Measurements from ENCODE around the gene ATG13. TPM values are rescaled to one million over a fixed set of nuclear protein-coding genes. Genes with fewer than 3 reads are reported as not detected.

Gene ATG13
- total RNA-seq, 1 donor from 2014 or later: 67.3 TPM

GRCh38 chr11:46692450-46692849 is 75.1 kb downstream of the ATG13 start:
- H3K27ac Mint-ChIP-seq: no peak overlapping the region
- no peak for DNase-seq (ENCODE audit: extremely low spot score, unreplicated experiment)

GRCh38 chr11:46693597-46694012 is 76.3 kb downstream of the ATG13 start:
- Mint-ChIP-seq H3K27me3 (no peaks in the 10 kb centered on the region), H3K36me3 (peaks cover 7% of the 10 kb centered on the region)
- no peak for DNase-seq (ENCODE audit: extremely low spot score, unreplicated experiment)

More at GRCh38 chr11:46692450-46692849, 75.1 kb downstream of the ATG13 start:
- TF ChIP-seq CTCF (conservative IDR thresholded peaks at IDR 0.05): no peak
- Mint-ChIP-seq H3K36me3 (peaks cover 7% of the 10 kb centered on the region), H3K4me1 (ENCODE audit: unreplicated experiment) (peaks cover 9% of the 10 kb centered on the region), H3K27me3 (no peaks in the 10 kb centered on the region), H3K9me3 (no peaks in the 10 kb centered on the region), H3K4me3 (no peak overlapping the region)

GRCh38 chr11:46694072-46694471 is 76.7 kb downstream of the ATG13 start:
- H3K36me3 Mint-ChIP-seq: peaks cover 6% of the 10 kb centered on the region
- peaks cover 21% of the 10 kb centered on the region for H3K4me1 Mint-ChIP-seq (ENCODE audit: unreplicated experiment)
- no peak for DNase-seq (ENCODE audit: extremely low spot score, unreplicated experiment)
- peak overlapping the region; percentile 84 for H3K27ac Mint-ChIP-seq
- no peak for TF ChIP-seq CTCF (conservative IDR thresholded peaks at IDR 0.05)
- no peaks in the 10 kb centered on the region for H3K27me3 Mint-ChIP-seq
- no peaks in the 10 kb centered on the region for H3K9me3 Mint-ChIP-seq
- peak overlapping the region; percentile 49 for H3K4me3 Mint-ChIP-seq

More at GRCh38 chr11:46693597-46694012, 76.3 kb downstream of the ATG13 start:
- peaks cover 16% of the 10 kb centered on the region for H3K4me1 Mint-ChIP-seq (ENCODE audit: unreplicated experiment)
- H3K4me3 Mint-ChIP-seq: no peak overlapping the region
- H3K9me3 Mint-ChIP-seq: no peaks in the 10 kb centered on the region
- no peak for TF ChIP-seq CTCF (conservative IDR thresholded peaks at IDR 0.05)
- peak overlapping the region; percentile 84 for H3K27ac Mint-ChIP-seq

GRCh38 chr11:46694607-46695006 is 77.3 kb downstream of the ATG13 start:
- peaks cover 4% of the 10 kb centered on the region for H3K36me3 Mint-ChIP-seq
- TF ChIP-seq CTCF (conservative IDR thresholded peaks at IDR 0.05): no peak
- peak overlapping the region; percentile 84 for H3K27ac Mint-ChIP-seq
- no peak overlapping the region for H3K4me3 Mint-ChIP-seq
- H3K27me3 Mint-ChIP-seq: no peaks in the 10 kb centered on the region
- peaks cover 24% of the 10 kb centered on the region for H3K4me1 Mint-ChIP-seq (ENCODE audit: unreplicated experiment)
- H3K9me3 Mint-ChIP-seq: no peaks in the 10 kb centered on the region
- no peak for DNase-seq (ENCODE audit: extremely low spot score, unreplicated experiment)

GRCh38 chr11:46695345-46696211 is 78.2 kb downstream of the ATG13 start:
- Mint-ChIP-seq H3K27me3 (no peaks in the 10 kb centered on the region), H3K9me3 (no peaks in the 10 kb centered on the region), H3K4me3 (no peak overlapping the region), H3K27ac (peak overlapping the region; percentile 53), H3K36me3 (peaks cover 2% of the 10 kb centered on the region), H3K4me1 (ENCODE audit: unreplicated experiment) (peaks cover 26% of the 10 kb centered on the region)
- no peak for DNase-seq (ENCODE audit: extremely low spot score, unreplicated experiment)
- TF ChIP-seq CTCF (conservative IDR thresholded peaks at IDR 0.05): no peak

All from type B pancreatic cell (in vitro differentiated cells).